ENCODE measurements around the gene AGO3. TPM values are rescaled to one million over a fixed set of nuclear protein-coding genes. Genes with fewer than 3 reads are reported as not detected.

The AGO3 gene
- total RNA-seq, 1 donor from 2014 or later = 33.9 TPM

GRCh38 chr1:36070349-36070748 lies 139.4 kb downstream of the AGO3 start:
- H3K4me1 ChIP-seq = no peaks in the 10 kb centered on the region
- ATAC-seq (no peak), DNase-seq (no peak)
- no peak overlapping the region for H3K27ac ChIP-seq
- H3K9me3 ChIP-seq = no peaks in the 10 kb centered on the region
- no peak for TF ChIP-seq CTCF (IDR thresholded peaks at IDR 0.05)
- no peaks in the 10 kb centered on the region for H3K27me3 ChIP-seq (ENCODE audit: low read depth)
- no peak overlapping the region for H3K4me3 ChIP-seq
- H3K36me3 ChIP-seq = no peaks in the 10 kb centered on the region
- intact Hi-C loops (cut with DNase I) = no loop called here

- H3K4me1 ChIP-seq = no peaks in the 10 kb centered on the region
- no peaks in the 10 kb centered on the region for H3K9me3 ChIP-seq
- no peak for ATAC-seq
- no peak for DNase-seq
- TF ChIP-seq CTCF (IDR thresholded peaks at IDR 0.05) = no peak
- H3K27ac ChIP-seq = no peak overlapping the region
- H3K4me3 ChIP-seq = no peak overlapping the region
- no peaks in the 10 kb centered on the region for H3K36me3 ChIP-seq
- intact Hi-C loops (cut with DNase I) = no loop called here
- H3K27me3 ChIP-seq (ENCODE audit: low read depth) = no peaks in the 10 kb centered on the region
These were observed 146.2 kb downstream of the AGO3 start for GRCh38 chr1:36076979-36077573.

- H3K4me3 ChIP-seq = no peak overlapping the region
- H3K27ac ChIP-seq = no peak overlapping the region
- no peaks in the 10 kb centered on the region for H3K9me3 ChIP-seq
- peaks cover 14% of the 10 kb centered on the region for H3K27me3 ChIP-seq (ENCODE audit: low read depth)
- intact Hi-C loops (cut with DNase I) = no loop called here
- no peaks in the 10 kb centered on the region for H3K36me3 ChIP-seq
- TF ChIP-seq CTCF (IDR thresholded peaks at IDR 0.05) = no peak
- DNase-seq = no peak
- no peak for ATAC-seq
- H3K4me1 ChIP-seq = peaks cover 12% of the 10 kb centered on the region
These were observed 149.3 kb downstream of the AGO3 start for GRCh38 chr1:36080236-36080635.

DNA sequence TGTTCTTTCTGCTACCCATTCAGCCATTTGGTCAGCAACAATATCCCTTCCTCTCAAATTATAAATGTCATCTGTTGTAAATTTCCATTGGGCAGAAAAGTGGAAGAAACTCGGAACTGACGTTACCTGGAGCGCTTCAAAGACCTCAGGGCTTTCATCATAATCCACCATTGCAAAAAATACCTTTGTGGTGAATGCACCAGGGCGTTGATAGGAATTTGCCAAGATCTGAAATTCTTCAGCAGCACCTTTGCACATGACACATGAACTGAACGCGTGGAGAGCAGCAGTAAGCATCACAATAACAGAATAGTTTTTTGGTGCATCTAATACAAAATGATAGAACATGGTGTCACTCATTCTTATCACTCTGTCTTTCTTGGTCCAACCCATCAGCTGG lies 149.9 kb downstream of the AGO3 start:
- ATAC-seq (no peak), DNase-seq (no peak)
- peaks cover 14% of the 10 kb centered on the region for H3K27me3 ChIP-seq (ENCODE audit: low read depth)
- H3K36me3 ChIP-seq = no peaks in the 10 kb centered on the region
- no peak overlapping the region for H3K27ac ChIP-seq
- TF ChIP-seq CTCF (IDR thresholded peaks at IDR 0.05) = no peak
- H3K4me3 ChIP-seq = no peak overlapping the region
- intact Hi-C loops (cut with DNase I) = no loop called here
- H3K9me3 ChIP-seq = no peaks in the 10 kb centered on the region
- H3K4me1 ChIP-seq = peaks cover 12% of the 10 kb centered on the region

GRCh38 chr1:36081926-36082485 lies 151.1 kb downstream of the AGO3 start:
- no peak overlapping the region for H3K4me3 ChIP-seq
- no peaks in the 10 kb centered on the region for H3K9me3 ChIP-seq
- no peaks in the 10 kb centered on the region for H3K36me3 ChIP-seq
- peaks cover 14% of the 10 kb centered on the region for H3K27me3 ChIP-seq (ENCODE audit: low read depth)
- intact Hi-C loops (cut with DNase I) = no loop called here
- ATAC-seq (no peak), DNase-seq (no peak)
- H3K27ac ChIP-seq = no peak overlapping the region
- TF ChIP-seq CTCF (IDR thresholded peaks at IDR 0.05) = no peak
- H3K4me1 ChIP-seq = peaks cover 12% of the 10 kb centered on the region

Data from lower lobe of right lung (tissue), 2 donors.